GM12801 (cell line): ENCODE data around the gene CTSD.

Experiments used
- CTCF ChIP-seq: IDR thresholded peaks from one replicate; pipeline ENCODE4 v1.5.1; 2011; ENCODE audit warnings: control low read depth; ENCODE audit not compliant: insufficient read length; ENCODE audit errors: extremely low read depth

The CTSD gene

GRCh38 chr11:1714908-1715885, 48.5 kb downstream of the CTSD start:
- TF ChIP-seq CTCF: no peak

GRCh38 chr11:1708716-1709115, 55.0 kb downstream of the CTSD start:
- TF ChIP-seq CTCF: no peak

GRCh38 chr11:1707751-1708150, 56.0 kb downstream of the CTSD start:
- no peak for TF ChIP-seq CTCF

- TF ChIP-seq CTCF: no peak
Observed at GRCh38 chr11:1706634-1707400, 56.9 kb downstream of the CTSD start.

GRCh38 chr11:1705126-1706052, 58.3 kb downstream of the CTSD start:
- TF ChIP-seq CTCF: no peak

- TF ChIP-seq CTCF: no peak
Observed at GRCh38 chr11:1703146-1703545, 60.6 kb downstream of the CTSD start.
